ENCODE results near the gene RETN.

The RETN gene

GRCh38 chr19:7622933-7623685 is 45.7 kb upstream of the RETN start:
- H3K4me1 ChIP-seq (ENCODE audit: low read depth, poor library complexity, severe bottlenecking), result no peaks in the 10 kb centered on the region
- no peaks in the 10 kb centered on the region for H4K20me1 ChIP-seq (ENCODE audit: insufficient read depth)
- TF ChIP-seq CTCF (conservative IDR thresholded peaks at IDR 0.05; ENCODE audit: low read depth, low read length), result no peak
- no peak overlapping the region for H2AFZ ChIP-seq (ENCODE audit: low read depth)
- no peaks in the 10 kb centered on the region for H3K36me3 ChIP-seq (ENCODE audit: insufficient read depth)
- H3K79me2 ChIP-seq (ENCODE audit: insufficient read depth, low read depth), result peaks cover 18% of the 10 kb centered on the region
- H3K27ac ChIP-seq, result no peak overlapping the region
- H3K9ac ChIP-seq, result no peak overlapping the region
- H3K4me2 ChIP-seq, result no peak overlapping the region
- H3K4me3 ChIP-seq (IDR thresholded peaks at IDR 0.05; ENCODE audit: insufficient read depth, low read depth, low read length), result no peak overlapping the region
- H3K27me3 ChIP-seq (ENCODE audit: insufficient read depth, low read depth), result no peaks in the 10 kb centered on the region

GRCh38 chr19:7623725-7624603 is 44.9 kb upstream of the RETN start:
- no peaks in the 10 kb centered on the region for H4K20me1 ChIP-seq (ENCODE audit: insufficient read depth)
- H2AFZ ChIP-seq (ENCODE audit: low read depth), result no peak overlapping the region
- peaks cover 5% of the 10 kb centered on the region for H3K4me1 ChIP-seq (ENCODE audit: low read depth, poor library complexity, severe bottlenecking)
- H3K27ac ChIP-seq, result no peak overlapping the region
- no peaks in the 10 kb centered on the region for H3K36me3 ChIP-seq (ENCODE audit: insufficient read depth)
- no peaks in the 10 kb centered on the region for H3K27me3 ChIP-seq (ENCODE audit: insufficient read depth, low read depth)
- H3K4me3 ChIP-seq (IDR thresholded peaks at IDR 0.05; ENCODE audit: insufficient read depth, low read depth, low read length), result no peak overlapping the region
- H3K4me2 ChIP-seq, result no peak overlapping the region
- peaks cover 27% of the 10 kb centered on the region for H3K79me2 ChIP-seq (ENCODE audit: insufficient read depth, low read depth)
- no peak for TF ChIP-seq CTCF (conservative IDR thresholded peaks at IDR 0.05; ENCODE audit: low read depth, low read length)
- no peak overlapping the region for H3K9ac ChIP-seq

- no peaks in the 10 kb centered on the region for H4K20me1 ChIP-seq (ENCODE audit: insufficient read depth)
- no peak overlapping the region for H3K4me2 ChIP-seq
- H3K4me3 ChIP-seq (IDR thresholded peaks at IDR 0.05; ENCODE audit: insufficient read depth, low read depth, low read length), result no peak overlapping the region
- no peak overlapping the region for H2AFZ ChIP-seq (ENCODE audit: low read depth)
- H3K27me3 ChIP-seq (ENCODE audit: insufficient read depth, low read depth), result no peaks in the 10 kb centered on the region
- peaks cover 5% of the 10 kb centered on the region for H3K4me1 ChIP-seq (ENCODE audit: low read depth, poor library complexity, severe bottlenecking)
- H3K9ac ChIP-seq, result no peak overlapping the region
- no peak for TF ChIP-seq CTCF (conservative IDR thresholded peaks at IDR 0.05; ENCODE audit: low read depth, low read length)
- H3K36me3 ChIP-seq (ENCODE audit: insufficient read depth), result no peaks in the 10 kb centered on the region
- H3K79me2 ChIP-seq (ENCODE audit: insufficient read depth, low read depth), result peaks cover 32% of the 10 kb centered on the region
- H3K27ac ChIP-seq, result no peak overlapping the region
Measured at GRCh38 chr19:7624810-7625209, 44.0 kb upstream of the RETN start.

GRCh38 chr19:7625763-7626372 is 43.0 kb upstream of the RETN start:
- no peaks in the 10 kb centered on the region for H3K36me3 ChIP-seq (ENCODE audit: insufficient read depth)

More at GRCh38 chr19:7625763-7626372, 43.0 kb upstream of the RETN start:
- H3K27ac ChIP-seq, result no peak overlapping the region
- no peak overlapping the region for H2AFZ ChIP-seq (ENCODE audit: low read depth)
- peaks cover 11% of the 10 kb centered on the region for H3K4me1 ChIP-seq (ENCODE audit: low read depth, poor library complexity, severe bottlenecking)
- H3K79me2 ChIP-seq (ENCODE audit: insufficient read depth, low read depth), result peaks cover 42% of the 10 kb centered on the region
- H3K9ac ChIP-seq, result no peak overlapping the region
- no peak overlapping the region for H3K4me2 ChIP-seq
- no peaks in the 10 kb centered on the region for H4K20me1 ChIP-seq (ENCODE audit: insufficient read depth)
- no peaks in the 10 kb centered on the region for H3K27me3 ChIP-seq (ENCODE audit: insufficient read depth, low read depth)
- TF ChIP-seq CTCF (conservative IDR thresholded peaks at IDR 0.05; ENCODE audit: low read depth, low read length), result no peak
- no peak overlapping the region for H3K4me3 ChIP-seq (IDR thresholded peaks at IDR 0.05; ENCODE audit: insufficient read depth, low read depth, low read length)

All from KMS-11 (cell line).